B cell (primary cell): ENCODE results near the gene C3orf70. TPM values are rescaled to one million over a fixed set of nuclear protein-coding genes. Genes with fewer than 3 reads are reported as not detected.

Source experiments
- ATAC-seq: fragments of 200-7000 bp; cut with Tn5 transposase; one replicate; pipeline ENCODE4 v1.10.0; 2021; ENCODE audit warnings: low read depth, mild to moderate bottlenecking, moderate number of reproducible peaks, moderate library complexity
- CTCF ChIA-PET: fragments of 350-600 bp; sonication (Branson Sonifier 250); formaldehyde crosslinking; loops from one replicate; lab custom pipeline; 2021; ENCODE audit warnings: antibody characterized with exemption, inconsistent platforms; lab: Charles Lee
- POLR2A ChIA-PET: fragments of 350-600 bp; sonication (Branson Sonifier 250); formaldehyde crosslinking; loops from one replicate; lab custom pipeline; 2021; ENCODE audit warnings: antibody characterized with exemption; lab: Charles Lee
- DNase-seq: peaks from one replicate; pipeline ENCODE4 v3.0.0; 2013
- H2AFZ ChIP-seq: 2 replicates; pipeline ENCODE4 v1.6.1; 2012; ENCODE audit warnings: mild to moderate bottlenecking, low read depth, low read length; ENCODE audit not compliant: insufficient read depth, poor library complexity, severe bottlenecking
- H3K27ac ChIP-seq, 2 donors: 1 replicate in 1 of 2; 2 replicates in 1 of 2; pipeline ENCODE4 v1.5.1; 2012 to 2013; ENCODE audit warnings: low read length in 2 of 2, mild to moderate bottlenecking in 2 of 2, moderate library complexity in 1 of 2
- H3K27me3 ChIP-seq, 4 experiments: fragments of 200-600 bp in 1 of 4; sonication (generic) in 1 of 4; replicated peaks in 1 of 4; 1 replicate in 2 of 4; 2 replicates in 2 of 4; pipeline versions ENCODE4 v1.6.1 to v1.7.0; 2013 to 2016; ENCODE audit warnings: low read length in 3 of 4, mild to moderate bottlenecking in 2 of 4, mixed read lengths in 1 of 4, moderate library complexity in 1 of 4; ENCODE audit not compliant: insufficient read depth in 4 of 4, control insufficient read depth in 3 of 4; ENCODE audit errors: control extremely low read depth in 1 of 4
- H3K36me3 ChIP-seq, 2 experiments: replicated peaks in 1 of 2; 1 replicate in 1 of 2; 2 replicates in 1 of 2; pipeline versions ENCODE4 v1.6.1 to v1.7.1; 2013; ENCODE audit warnings: low read length in 1 of 2; ENCODE audit not compliant: insufficient read depth in 2 of 2, control insufficient read depth in 1 of 2; ENCODE audit errors: control extremely low read depth in 1 of 2, extremely low read depth in 1 of 2
- H3K4me1 ChIP-seq, 2 donors: fragments of 200-600 bp in 1 of 2; sonication (generic) in 1 of 2; 1 replicate in 1 of 2; 2 replicates in 1 of 2; pipeline versions ENCODE4 v1.5.1 to v1.6.1; 2013 to 2017; ENCODE audit warnings: low read length in 2 of 2; ENCODE audit not compliant: control insufficient read depth in 2 of 2, insufficient read depth in 2 of 2
- H3K4me2 ChIP-seq: replicated peaks from 2 replicates; pipeline ENCODE3; 2012; ENCODE audit warnings: mild to moderate bottlenecking, low read depth, low read length; ENCODE audit not compliant: poor library complexity, severe bottlenecking
- H3K4me3 ChIP-seq, 5 experiments: fragments of 200-600 bp in 1 of 5; sonication (generic) in 1 of 5; 1 replicate in 3 of 5; 2 replicates in 2 of 5; pipeline versions ENCODE4 v1.5.1 to v1.7.0; 2011 to 2016; ENCODE audit warnings: low read length in 4 of 5, mild to moderate bottlenecking in 4 of 5, low read depth in 2 of 5, control low read depth in 1 of 5, moderate library complexity in 1 of 5; ENCODE audit not compliant: insufficient read depth in 1 of 5; ENCODE audit errors: control extremely low read depth in 1 of 5, extremely low read depth in 1 of 5
- H3K79me2 ChIP-seq: fragments of 200-600 bp; sonication (generic); one replicate; pipeline ENCODE4 v1.6.0; 2016; ENCODE audit warnings: low read length; ENCODE audit not compliant: control insufficient read depth, insufficient read depth
- H3K9ac ChIP-seq: fragments of 200-600 bp; sonication (generic); 2 replicates; pipeline ENCODE4 v1.6.1; 2017; ENCODE audit warnings: mild to moderate bottlenecking, low read length, moderate library complexity
- H3K9me3 ChIP-seq, 3 donors: one replicate each; pipeline versions ENCODE4 v1.6.1 to v1.7.1; 2013; ENCODE audit warnings: low read length in 2 of 3; ENCODE audit not compliant: control insufficient read depth in 2 of 3, insufficient read depth in 1 of 3; ENCODE audit errors: control extremely low read depth in 1 of 3
- H4K20me1 ChIP-seq: 2 replicates; pipeline ENCODE4 v1.6.0; 2012; ENCODE audit warnings: mild to moderate bottlenecking, low read length; ENCODE audit not compliant: insufficient read depth, control insufficient read depth, poor library complexity, severe bottlenecking
- H3K27ac Mint-ChIP-seq: one replicate; pipeline ENCODE4 v1.8.0; 2021; ENCODE audit warnings: mixed read lengths
- H3K27me3 Mint-ChIP-seq: one replicate; pipeline ENCODE4 v1.8.0; 2021; ENCODE audit warnings: mixed read lengths
- H3K4me1 Mint-ChIP-seq: one replicate; pipeline ENCODE4 v1.8.0; 2021; ENCODE audit warnings: mixed read lengths
- H3K4me3 Mint-ChIP-seq: one replicate; pipeline ENCODE4 v1.8.0; 2021; ENCODE audit warnings: mixed read lengths
- H3K9me3 Mint-ChIP-seq: one replicate; pipeline ENCODE4 v1.8.0; 2022; ENCODE audit warnings: mixed read lengths; ENCODE audit not compliant: insufficient read depth
- CTCF ChIP-seq: fragments of 200-600 bp; IDR thresholded peaks from one replicate; pipeline ENCODE4 v1.8.0; 2022; ENCODE audit warnings: antibody characterized with exemption, mild to moderate bottlenecking
- EZH2 ChIP-seq: IDR thresholded peaks from 2 replicates; pipeline ENCODE4 v1.6.1; 2012; ENCODE audit warnings: borderline replicate concordance, low read depth, mild to moderate bottlenecking, moderate library complexity, low read length; ENCODE audit not compliant: insufficient read depth, poor library complexity, severe bottlenecking
- WGBS: methylation state at CpG from one replicate; pipeline ENCODE4 v1.1.5; 2013; ENCODE audit warnings: missing lambda C conversion rate; ENCODE audit not compliant: insufficient coverage; 5-methylcytosine and 5-hydroxymethylcytosine counted together
- intact Hi-C: fragments of 100-400 bp; cut with micrococcal nuclease; formaldehyde crosslinking; loops from one replicate; pipeline ENCODE4 v1.10.0; 2022
- polyA plus RNA-seq: library from polyadenylated mRNA; depleted of rRNA; stranded (reverse); fragments of >200 nt; gene quantifications from 2 replicates; pipeline ENCODE4 v1.2.3, GENCODE V29; 2012
- total RNA-seq, 2 donors: library from RNA; stranded (reverse); fragments of 120-200 nt in 1 of 2; gene quantifications; 1 replicate in 1 of 2; 2 replicates in 1 of 2; pipeline versions ENCODE4 v1.2.3 to v1.2.4, GENCODE V29; 2013 to 2022

Gene C3orf70
- total and polyA plus RNA-seq, 2 donors (not counting 1 experiment from before 2014, with no cell fraction given): not detected

GRCh38 chr3:185079625-185080024, 73.2 kb downstream of the C3orf70 start:
- H2AFZ ChIP-seq: no peak overlapping the region
- no peaks in the 10 kb centered on the region for H4K20me1 ChIP-seq
- CTCF ChIA-PET: no interaction called here
- no peak overlapping the region for H3K4me2 ChIP-seq
- H3K79me2 ChIP-seq: no peaks in the 10 kb centered on the region
- Mint-ChIP-seq H3K27me3 (peaks cover 4% of the 10 kb centered on the region), H3K27ac (no peak overlapping the region), H3K4me3 (no peak overlapping the region), H3K4me1 (no peaks in the 10 kb centered on the region), H3K9me3 (no peaks in the 10 kb centered on the region)
- ATAC-seq (no peak), DNase-seq (no peak)
- POLR2A ChIA-PET: no interaction called here
- intact Hi-C loops: no loop called here
- no peaks in the 10 kb centered on the region for H3K9me3 ChIP-seq
- no peaks in the 10 kb centered on the region for H3K36me3 ChIP-seq
- no peak overlapping the region for H3K4me3 ChIP-seq
- no peak for TF ChIP-seq CTCF
- TF ChIP-seq EZH2: no peak
- no CpG with 5 or more reads among the region's 1 CpG for WGBS
- H3K27me3 ChIP-seq: no peaks in the 10 kb centered on the region
- no peaks in the 10 kb centered on the region for H3K4me1 ChIP-seq
- H3K27ac ChIP-seq: no peak overlapping the region
- no peak overlapping the region for H3K9ac ChIP-seq

GRCh38 chr3:185076219-185076618, 76.6 kb downstream of the C3orf70 start:
- H3K27me3 Mint-ChIP-seq: peaks cover 3% of the 10 kb centered on the region
- ChIA-PET POLR2A (no interaction called here), CTCF (interaction anchor here (0.7 kb wide), 1 partner anchor 381 kb away, joined by 3 read pairs; no protein-coding TSS in a partner anchor)
- no peak overlapping the region for H3K27ac Mint-ChIP-seq
- Histone ChIP-seq H3K36me3 (no peaks in the 10 kb centered on the region), H3K4me2 (no peak overlapping the region), H3K27ac (no peak overlapping the region), H3K27me3 (no peaks in the 10 kb centered on the region), H4K20me1 (no peaks in the 10 kb centered on the region), H3K9ac (no peak overlapping the region), H3K4me1 (no peaks in the 10 kb centered on the region), H2AFZ (no peak overlapping the region), H3K9me3 (peaks cover 0 to 3% (median 0%) of the 10 kb centered on the region in 3 donors), H3K4me3 (no peak overlapping the region), H3K79me2 (no peaks in the 10 kb centered on the region)
- no peaks in the 10 kb centered on the region for H3K9me3 Mint-ChIP-seq
- H3K4me3 Mint-ChIP-seq: no peak overlapping the region
- no peaks in the 10 kb centered on the region for H3K4me1 Mint-ChIP-seq
- intact Hi-C loops: no loop called here
- WGBS: 91% methylated on average over 4 of the region's 8 CpGs
- DNase-seq: no peak
- no peak for TF ChIP-seq EZH2
- TF ChIP-seq CTCF: no peak
- no peak for ATAC-seq
